ENCODE results near the gene TUBB3. TPM values are rescaled to one million over a fixed set of nuclear protein-coding genes. Genes with fewer than 3 reads are reported as not detected.

TUBB3 gene
- total RNA-seq, 3 donors from 2014 or later, result 0.65 to 0.68 (median 0.66) TPM

GRCh38 chr16:89918453-89919347 lies 4.4 kb upstream of the TUBB3 start, which contains the start of gene MC1R:
Gene MC1R, plus strand, starts transcription at chr16:89918862. Its CDS starts 397 bp downstream, at chr16:89919259.
- ATAC-seq (peak; percentile 10 to 27), DNase-seq (no peak)
- H3K4me3 Mint-ChIP-seq, result peak within 1 kb of the TSS; percentile 62
- no peaks in the 10 kb centered on the region for H3K36me3 Mint-ChIP-seq (ENCODE audit: insufficient read depth)
- peaks cover 22% of the 10 kb centered on the region for H3K27me3 Mint-ChIP-seq (ENCODE audit: low read depth)
- H3K4me1 Mint-ChIP-seq (ENCODE audit: low read depth), result peaks cover 42% of the 10 kb centered on the region
- H3K9me3 Mint-ChIP-seq, result no peaks in the 10 kb centered on the region

DNA sequence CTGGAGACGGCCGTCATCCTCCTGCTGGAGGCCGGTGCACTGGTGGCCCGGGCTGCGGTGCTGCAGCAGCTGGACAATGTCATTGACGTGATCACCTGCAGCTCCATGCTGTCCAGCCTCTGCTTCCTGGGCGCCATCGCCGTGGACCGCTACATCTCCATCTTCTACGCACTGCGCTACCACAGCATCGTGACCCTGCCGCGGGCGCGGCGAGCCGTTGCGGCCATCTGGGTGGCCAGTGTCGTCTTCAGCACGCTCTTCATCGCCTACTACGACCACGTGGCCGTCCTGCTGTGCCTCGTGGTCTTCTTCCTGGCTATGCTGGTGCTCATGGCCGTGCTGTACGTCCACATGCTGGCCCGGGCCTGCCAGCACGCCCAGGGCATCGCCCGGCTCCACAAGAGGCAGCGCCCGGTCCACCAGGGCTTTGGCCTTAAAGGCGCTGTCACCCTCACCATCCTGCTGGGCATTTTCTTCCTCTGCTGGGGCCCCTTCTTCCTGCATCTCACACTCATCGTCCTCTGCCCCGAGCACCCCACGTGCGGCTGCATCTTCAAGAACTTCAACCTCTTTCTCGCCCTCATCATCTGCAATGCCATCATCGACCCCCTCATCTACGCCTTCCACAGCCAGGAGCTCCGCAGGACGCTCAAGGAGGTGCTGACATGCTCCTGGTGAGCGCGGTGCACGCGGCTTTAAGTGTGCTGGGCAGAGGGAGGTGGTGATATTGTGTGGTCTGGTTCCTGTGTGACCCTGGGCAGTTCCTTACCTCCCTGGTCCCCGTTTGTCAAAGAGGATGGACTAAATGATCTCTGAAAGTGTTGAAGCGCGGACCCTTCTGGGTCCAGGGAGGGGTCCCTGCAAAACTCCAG lies 3.4 kb upstream of the TUBB3 start:
- H3K27me3 Mint-ChIP-seq (ENCODE audit: low read depth), result peaks cover 26% of the 10 kb centered on the region
- DNase-seq (no peak), ATAC-seq (no peak)
- H3K4me1 Mint-ChIP-seq (ENCODE audit: low read depth), result peaks cover 42% of the 10 kb centered on the region
- H3K4me3 Mint-ChIP-seq, result peak overlapping the region; percentile 16
- H3K9me3 Mint-ChIP-seq, result no peaks in the 10 kb centered on the region
- H3K36me3 Mint-ChIP-seq (ENCODE audit: insufficient read depth), result no peaks in the 10 kb centered on the region

DNA sequence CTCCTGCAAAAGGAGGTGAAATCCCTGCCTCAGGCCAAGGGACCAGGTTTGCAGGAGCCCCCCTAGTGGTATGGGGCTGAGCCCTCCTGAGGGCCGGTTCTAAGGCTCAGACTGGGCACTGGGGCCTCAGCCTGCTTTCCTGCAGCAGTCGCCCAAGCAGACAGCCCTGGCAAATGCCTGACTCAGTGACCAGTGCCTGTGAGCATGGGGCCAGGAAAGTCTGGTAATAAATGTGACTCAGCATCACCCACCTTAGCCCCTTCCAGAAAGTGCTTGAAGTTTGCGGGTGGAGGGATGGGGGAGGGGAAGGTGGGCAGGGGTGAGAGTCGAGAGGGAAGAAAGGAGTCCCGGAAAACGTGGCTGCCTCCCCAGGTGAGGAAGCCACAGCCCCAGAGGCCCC lies 2.4 kb upstream of the TUBB3 start:
- Mint-ChIP-seq H3K4me1 (ENCODE audit: low read depth) (peaks cover 45% of the 10 kb centered on the region), H3K9me3 (no peaks in the 10 kb centered on the region), H3K36me3 (ENCODE audit: insufficient read depth) (no peaks in the 10 kb centered on the region), H3K27me3 (ENCODE audit: low read depth) (peaks cover 32% of the 10 kb centered on the region), H3K4me3 (no peak overlapping the region)
- ATAC-seq, result no peak
- no peak for DNase-seq

GRCh38 chr16:89921131-89921701 lies 1.9 kb upstream of the TUBB3 start:
- Mint-ChIP-seq H3K9me3 (no peaks in the 10 kb centered on the region), H3K36me3 (ENCODE audit: insufficient read depth) (no peaks in the 10 kb centered on the region), H3K27me3 (ENCODE audit: low read depth) (peaks cover 32% of the 10 kb centered on the region), H3K4me3 (no peak overlapping the region), H3K4me1 (ENCODE audit: low read depth) (peaks cover 45% of the 10 kb centered on the region)
- ATAC-seq (no peak), DNase-seq (no peak)

- DNase-seq, result no peak
- Mint-ChIP-seq H3K9me3 (no peaks in the 10 kb centered on the region), H3K27me3 (ENCODE audit: low read depth) (peaks cover 37% of the 10 kb centered on the region), H3K36me3 (ENCODE audit: insufficient read depth) (no peaks in the 10 kb centered on the region), H3K4me1 (ENCODE audit: low read depth) (peaks cover 45% of the 10 kb centered on the region), H3K4me3 (peak overlapping the region; percentile 54)
- no peak for ATAC-seq
Measured at GRCh38 chr16:89921702-89922476, 1.3 kb upstream of the TUBB3 start.

- ATAC-seq, result peak in 1 of 2 donors; percentile 8
- DNase-seq, result peak; percentile 23
- H3K4me3 Mint-ChIP-seq, result peak overlapping the region; percentile 60
- H3K27me3 Mint-ChIP-seq (ENCODE audit: low read depth), result peaks cover 38% of the 10 kb centered on the region
- no peaks in the 10 kb centered on the region for H3K9me3 Mint-ChIP-seq
- no peaks in the 10 kb centered on the region for H3K36me3 Mint-ChIP-seq (ENCODE audit: insufficient read depth)
- H3K4me1 Mint-ChIP-seq (ENCODE audit: low read depth), result peaks cover 44% of the 10 kb centered on the region
Measured at GRCh38 chr16:89922477-89922883, 662 bp upstream of the TUBB3 start.

DNA sequence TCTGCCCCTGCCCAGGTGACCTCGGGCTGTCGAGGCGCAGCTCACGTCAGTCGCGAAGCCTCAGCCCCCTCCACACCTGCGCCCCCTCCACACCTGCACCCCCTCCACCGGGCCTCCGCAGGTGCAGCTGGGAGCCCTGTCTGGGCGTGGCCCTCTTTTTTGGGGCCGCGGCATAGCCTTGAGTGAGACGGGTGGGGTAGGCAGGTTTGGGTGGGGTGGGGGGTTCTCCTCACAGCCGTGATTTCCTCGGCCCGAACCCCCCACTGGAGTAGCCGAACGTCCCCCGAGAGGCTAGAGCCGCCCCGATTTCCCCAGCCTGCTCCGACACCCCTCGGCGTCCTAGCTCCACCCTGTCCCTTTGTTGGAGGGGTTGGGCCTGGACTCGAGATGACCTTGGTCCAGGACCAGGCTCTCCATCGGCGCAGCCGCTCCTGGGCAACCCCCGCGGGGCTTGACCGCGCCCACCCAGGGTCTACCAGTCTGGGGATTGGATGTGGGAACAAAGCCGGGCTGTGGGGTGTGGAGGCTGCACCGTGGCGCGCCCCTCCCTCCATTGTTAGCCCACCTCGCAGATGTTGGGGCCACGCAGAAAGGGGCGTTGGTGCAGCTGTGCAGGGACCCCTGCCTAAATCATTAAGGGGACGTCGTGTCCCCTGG lies 626 bp downstream of the TUBB3 start:
- no peak for DNase-seq
- H3K36me3 Mint-ChIP-seq (ENCODE audit: insufficient read depth), result no peaks in the 10 kb centered on the region
- H3K27me3 Mint-ChIP-seq (ENCODE audit: low read depth), result peaks cover 45% of the 10 kb centered on the region
- no peak for ATAC-seq
- no peak overlapping the region for H3K4me3 Mint-ChIP-seq
- peaks cover 34% of the 10 kb centered on the region for H3K4me1 Mint-ChIP-seq (ENCODE audit: low read depth)
- no peaks in the 10 kb centered on the region for H3K9me3 Mint-ChIP-seq

DNA sequence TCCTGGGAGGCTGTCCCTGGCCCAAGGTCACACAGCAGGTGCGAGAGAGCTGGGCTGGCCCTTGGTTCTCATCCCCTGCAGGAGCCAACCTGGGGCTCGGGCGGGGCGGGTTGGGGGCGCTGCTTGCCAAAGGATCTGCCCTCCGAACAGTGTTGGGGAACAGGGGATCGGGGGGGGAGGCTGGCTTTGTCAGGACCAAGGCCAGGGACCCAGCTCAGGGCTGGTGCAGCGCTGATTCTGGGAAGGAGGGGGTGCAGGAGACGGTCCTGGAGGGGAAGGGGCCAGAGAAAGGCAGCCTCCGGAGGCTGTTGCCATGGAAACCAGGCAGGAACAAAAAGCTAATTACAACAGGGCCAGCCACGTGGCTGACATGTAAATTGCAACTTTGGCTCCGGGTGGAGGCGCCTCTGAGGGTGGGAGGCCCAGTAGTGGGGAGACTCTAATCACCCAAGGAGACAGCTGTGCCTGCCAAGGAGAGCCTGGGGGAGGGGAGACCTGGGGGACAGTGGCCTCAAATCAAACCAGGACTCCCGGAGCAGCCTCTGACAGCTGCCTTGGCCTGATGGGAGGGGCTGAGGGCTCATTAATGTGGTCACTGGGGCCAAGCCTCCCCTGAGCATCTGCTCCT lies 1.3 kb downstream of the TUBB3 start:
- no peak for ATAC-seq
- Mint-ChIP-seq H3K27me3 (ENCODE audit: low read depth) (peaks cover 44% of the 10 kb centered on the region), H3K4me1 (ENCODE audit: low read depth) (peaks cover 30% of the 10 kb centered on the region), H3K9me3 (no peaks in the 10 kb centered on the region), H3K4me3 (no peak overlapping the region), H3K36me3 (ENCODE audit: insufficient read depth) (no peaks in the 10 kb centered on the region)
- no peak for DNase-seq

- peaks cover 25% of the 10 kb centered on the region for H3K4me1 Mint-ChIP-seq (ENCODE audit: low read depth)
- no peak overlapping the region for H3K4me3 Mint-ChIP-seq
- DNase-seq (no peak), ATAC-seq (no peak)
- H3K36me3 Mint-ChIP-seq (ENCODE audit: insufficient read depth), result no peaks in the 10 kb centered on the region
- H3K27me3 Mint-ChIP-seq (ENCODE audit: low read depth), result peaks cover 44% of the 10 kb centered on the region
- H3K9me3 Mint-ChIP-seq, result no peaks in the 10 kb centered on the region
Measured at GRCh38 chr16:89924925-89925307, 1.8 kb downstream of the TUBB3 start.

DNA sequence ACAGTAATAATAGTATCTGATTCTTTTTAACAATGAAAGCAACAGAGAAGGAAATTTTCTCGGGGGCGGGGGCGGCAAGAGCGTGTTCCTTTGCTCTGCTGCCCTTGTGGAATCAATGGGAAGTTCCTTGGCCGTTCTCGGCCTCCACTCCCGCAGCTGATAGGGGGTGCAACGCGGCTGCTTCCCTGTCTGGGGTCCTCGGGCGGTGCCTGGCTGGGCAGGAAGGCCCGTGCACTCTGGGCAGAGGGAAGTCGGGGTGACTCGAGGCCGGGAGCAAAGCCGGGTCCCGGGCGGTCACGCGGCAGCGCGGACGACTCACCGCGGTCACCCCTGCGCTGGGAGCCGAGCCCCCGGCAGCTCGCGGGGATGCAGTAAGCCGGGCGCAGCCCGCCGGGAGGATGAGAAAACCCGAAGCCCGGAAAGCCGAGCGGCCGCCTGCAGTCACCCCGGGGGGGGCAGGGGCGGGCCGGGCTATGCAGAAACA lies 2.5 kb downstream of the TUBB3 start:
- peaks cover 20% of the 10 kb centered on the region for H3K4me1 Mint-ChIP-seq (ENCODE audit: low read depth)
- ATAC-seq (no peak), DNase-seq (no peak)
- peak overlapping the region; percentile 21 for H3K4me3 Mint-ChIP-seq
- no peaks in the 10 kb centered on the region for H3K9me3 Mint-ChIP-seq
- H3K36me3 Mint-ChIP-seq (ENCODE audit: insufficient read depth), result no peaks in the 10 kb centered on the region
- peaks cover 42% of the 10 kb centered on the region for H3K27me3 Mint-ChIP-seq (ENCODE audit: low read depth)

GRCh38 chr16:89931305-89931896 lies 8.3 kb downstream of the TUBB3 start:
- Mint-ChIP-seq H3K36me3 (ENCODE audit: insufficient read depth) (no peaks in the 10 kb centered on the region), H3K4me3 (no peak overlapping the region), H3K27me3 (ENCODE audit: low read depth) (peaks cover 30% of the 10 kb centered on the region), H3K4me1 (ENCODE audit: low read depth) (no peaks in the 10 kb centered on the region), H3K9me3 (no peaks in the 10 kb centered on the region)
- ATAC-seq, result no peak
- no peak for DNase-seq

DNA sequence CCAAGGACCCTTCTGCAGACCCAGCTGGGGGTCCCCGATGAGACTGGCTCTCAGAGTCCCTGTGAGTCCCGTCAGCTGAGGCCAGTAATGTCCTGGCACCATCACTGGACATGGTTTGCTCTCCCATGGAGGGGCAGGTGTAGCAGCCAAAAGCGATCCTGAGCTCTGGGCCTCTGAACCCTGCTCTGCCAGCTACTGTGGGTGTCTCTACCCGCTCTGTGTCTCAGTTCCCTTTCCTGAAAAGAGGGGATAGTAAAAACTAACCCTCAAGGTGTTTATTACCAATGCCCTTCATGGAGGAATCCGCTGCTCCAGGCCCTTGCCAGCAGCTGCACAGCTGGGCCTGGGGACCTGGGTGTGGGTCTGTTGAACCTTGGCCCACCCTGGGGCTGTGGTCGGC lies 8.8 kb downstream of the TUBB3 start:
- Mint-ChIP-seq H3K4me3 (no peak overlapping the region), H3K9me3 (no peaks in the 10 kb centered on the region), H3K27me3 (ENCODE audit: low read depth) (peaks cover 26% of the 10 kb centered on the region), H3K36me3 (ENCODE audit: insufficient read depth) (no peaks in the 10 kb centered on the region), H3K4me1 (ENCODE audit: low read depth) (no peaks in the 10 kb centered on the region)
- DNase-seq (no peak), ATAC-seq (no peak)
